ENCODE measurements around the gene IFI27L1.

Gene IFI27L1

GRCh38 chr14:94045563-94046345 is 35.4 kb upstream of the IFI27L1 start:
- no peak overlapping the region for H3K4me3 ChIP-seq (ENCODE audit: low read length)
- no peak overlapping the region for H2BK5ac ChIP-seq (ENCODE audit: low read length)

GRCh38 chr14:94046696-94047250 is 34.3 kb upstream of the IFI27L1 start:
- Histone ChIP-seq H3K27ac (ENCODE audit: low read depth, low read length) (no peak overlapping the region), H3K56ac (ENCODE audit: low read length) (no peak overlapping the region), H3K9ac (ENCODE audit: low read length) (no peak overlapping the region), H2BK120ac (ENCODE audit: low read depth, low read length) (no peak overlapping the region), H2BK5ac (ENCODE audit: low read length) (no peak overlapping the region), H3K4me2 (ENCODE audit: low read length) (no peak overlapping the region), H4K5ac (ENCODE audit: low read length) (no peak overlapping the region), H4K8ac (ENCODE audit: low read depth, low read length) (no peak overlapping the region), H3K4ac (ENCODE audit: low read depth, low read length) (no peak overlapping the region), H3K79me1 (ENCODE audit: low read length) (no peaks in the 10 kb centered on the region), H2BK15ac (replicated peaks; ENCODE audit: low read depth) (no peak overlapping the region), H3K18ac (ENCODE audit: low read length) (no peak overlapping the region), H3K27me3 (ENCODE audit: insufficient read depth, low read length, poor library complexity) (no peaks in the 10 kb centered on the region), H3K23ac (ENCODE audit: low read length) (no peak overlapping the region), H3K79me2 (ENCODE audit: control insufficient read depth, insufficient read depth, low read length) (no peaks in the 10 kb centered on the region), H3K36me3 (ENCODE audit: control insufficient read depth, insufficient read depth, low read length) (peaks cover 19% of the 10 kb centered on the region), H3K4me3 (ENCODE audit: low read length) (no peak overlapping the region), H3K4me1 (ENCODE audit: control insufficient read depth, low read depth, low read length) (no peaks in the 10 kb centered on the region), H2AK5ac (ENCODE audit: low read length) (no peak overlapping the region)
- DNase-seq, result no peak
- no CpG with 5 or more reads among the region's 7 CpGs for WGBS (ENCODE audit: extremely low coverage, insufficient coverage, low lambda C conversion rate)

More at GRCh38 chr14:94045563-94046345, 35.4 kb upstream of the IFI27L1 start:
- no peaks in the 10 kb centered on the region for H3K79me1 ChIP-seq (ENCODE audit: low read length)
- H4K8ac ChIP-seq (ENCODE audit: low read depth, low read length), result no peak overlapping the region
- H3K4ac ChIP-seq (ENCODE audit: low read depth, low read length), result no peak overlapping the region
- H2BK120ac ChIP-seq (ENCODE audit: low read depth, low read length), result no peak overlapping the region
- H3K18ac ChIP-seq (ENCODE audit: low read length), result no peak overlapping the region
- no peak overlapping the region for H3K4me2 ChIP-seq (ENCODE audit: low read length)
- H3K27me3 ChIP-seq (ENCODE audit: insufficient read depth, low read length, poor library complexity), result no peaks in the 10 kb centered on the region
- H4K5ac ChIP-seq (ENCODE audit: low read length), result no peak overlapping the region
- H3K36me3 ChIP-seq (ENCODE audit: control insufficient read depth, insufficient read depth, low read length), result peaks cover 19% of the 10 kb centered on the region
- H2AK5ac ChIP-seq (ENCODE audit: low read length), result no peak overlapping the region
- no peak overlapping the region for H3K23ac ChIP-seq (ENCODE audit: low read length)
- no CpG with 5 or more reads among the region's 19 CpGs for WGBS (ENCODE audit: extremely low coverage, insufficient coverage, low lambda C conversion rate)
- H3K4me1 ChIP-seq (ENCODE audit: control insufficient read depth, low read depth, low read length), result no peaks in the 10 kb centered on the region
- H3K56ac ChIP-seq (ENCODE audit: low read length), result no peak overlapping the region
- H3K79me2 ChIP-seq (ENCODE audit: control insufficient read depth, insufficient read depth, low read length), result no peaks in the 10 kb centered on the region
- no peak overlapping the region for H2BK15ac ChIP-seq (replicated peaks; ENCODE audit: low read depth)
- H3K27ac ChIP-seq (ENCODE audit: low read depth, low read length), result no peak overlapping the region
- no peak overlapping the region for H3K9ac ChIP-seq (ENCODE audit: low read length)
- DNase-seq, result no peak

- Histone ChIP-seq H3K56ac (ENCODE audit: low read length) (no peak overlapping the region), H3K27ac (ENCODE audit: low read depth, low read length) (no peak overlapping the region), H3K4ac (ENCODE audit: low read depth, low read length) (no peak overlapping the region), H4K5ac (ENCODE audit: low read length) (no peak overlapping the region), H3K23ac (ENCODE audit: low read length) (no peak overlapping the region), H3K4me3 (ENCODE audit: low read length) (no peak overlapping the region), H3K36me3 (ENCODE audit: control insufficient read depth, insufficient read depth, low read length) (peaks cover 20% of the 10 kb centered on the region), H3K79me2 (ENCODE audit: control insufficient read depth, insufficient read depth, low read length) (no peaks in the 10 kb centered on the region), H3K4me1 (ENCODE audit: control insufficient read depth, low read depth, low read length) (no peaks in the 10 kb centered on the region), H3K27me3 (ENCODE audit: insufficient read depth, low read length, poor library complexity) (no peaks in the 10 kb centered on the region), H3K18ac (ENCODE audit: low read length) (no peak overlapping the region), H3K4me2 (ENCODE audit: low read length) (no peak overlapping the region), H3K79me1 (ENCODE audit: low read length) (no peaks in the 10 kb centered on the region), H2BK120ac (ENCODE audit: low read depth, low read length) (no peak overlapping the region), H3K9ac (ENCODE audit: low read length) (no peak overlapping the region), H2AK5ac (ENCODE audit: low read length) (no peak overlapping the region), H2BK15ac (replicated peaks; ENCODE audit: low read depth) (no peak overlapping the region), H4K8ac (ENCODE audit: low read depth, low read length) (no peak overlapping the region), H2BK5ac (ENCODE audit: low read length) (no peak overlapping the region)
- DNase-seq, result no peak
- no CpG with 5 or more reads among the region's 3 CpGs for WGBS (ENCODE audit: extremely low coverage, insufficient coverage, low lambda C conversion rate)
Measured at GRCh38 chr14:94047581-94047980, 33.5 kb upstream of the IFI27L1 start.

GRCh38 chr14:94048691-94049624 is 32.2 kb upstream of the IFI27L1 start:
- Histone ChIP-seq H4K5ac (ENCODE audit: low read length) (no peak overlapping the region), H2BK15ac (replicated peaks; ENCODE audit: low read depth) (no peak overlapping the region), H3K4me2 (ENCODE audit: low read length) (no peak overlapping the region), H2BK120ac (ENCODE audit: low read depth, low read length) (no peak overlapping the region), H2AK5ac (ENCODE audit: low read length) (no peak overlapping the region), H3K9ac (ENCODE audit: low read length) (no peak overlapping the region), H3K36me3 (ENCODE audit: control insufficient read depth, insufficient read depth, low read length) (peaks cover 22% of the 10 kb centered on the region), H3K4ac (ENCODE audit: low read depth, low read length) (no peak overlapping the region), H2BK5ac (ENCODE audit: low read length) (no peak overlapping the region), H3K27ac (ENCODE audit: low read depth, low read length) (no peak overlapping the region), H3K79me1 (ENCODE audit: low read length) (no peaks in the 10 kb centered on the region), H3K56ac (ENCODE audit: low read length) (no peak overlapping the region), H3K27me3 (ENCODE audit: insufficient read depth, low read length, poor library complexity) (no peaks in the 10 kb centered on the region), H3K23ac (ENCODE audit: low read length) (no peak overlapping the region), H3K79me2 (ENCODE audit: control insufficient read depth, insufficient read depth, low read length) (no peaks in the 10 kb centered on the region), H4K8ac (ENCODE audit: low read depth, low read length) (no peak overlapping the region), H3K4me3 (ENCODE audit: low read length) (no peak overlapping the region), H3K18ac (ENCODE audit: low read length) (no peak overlapping the region), H3K4me1 (ENCODE audit: control insufficient read depth, low read depth, low read length) (no peaks in the 10 kb centered on the region)
- WGBS (ENCODE audit: extremely low coverage, insufficient coverage, low lambda C conversion rate), result no CpG with 5 or more reads among the region's 10 CpGs
- DNase-seq, result no peak

DNA sequence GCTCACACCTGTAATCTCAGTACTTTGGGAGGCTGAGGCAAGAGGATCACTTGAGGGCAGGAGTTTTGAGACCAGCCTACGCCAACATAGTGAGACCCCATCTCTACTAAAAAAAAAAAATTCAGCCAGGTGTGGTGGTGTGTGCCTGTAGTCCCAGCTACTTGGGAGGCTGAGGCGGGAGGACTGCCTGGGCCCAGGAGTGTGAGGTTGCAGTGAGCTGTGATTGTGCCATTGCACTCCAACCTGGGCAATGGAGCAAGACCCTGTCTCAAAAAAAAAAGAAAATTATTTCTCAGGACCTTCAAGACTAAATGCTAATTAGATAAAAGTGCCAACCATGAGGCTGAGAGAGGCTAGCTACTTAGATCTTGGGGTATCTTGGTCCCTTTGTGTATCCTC is 31.5 kb upstream of the IFI27L1 start:
- Histone ChIP-seq H3K4me1 (ENCODE audit: control insufficient read depth, low read depth, low read length) (no peaks in the 10 kb centered on the region), H3K56ac (ENCODE audit: low read length) (no peak overlapping the region), H4K8ac (ENCODE audit: low read depth, low read length) (no peak overlapping the region), H3K79me1 (ENCODE audit: low read length) (no peaks in the 10 kb centered on the region), H3K27me3 (ENCODE audit: insufficient read depth, low read length, poor library complexity) (no peaks in the 10 kb centered on the region), H3K9ac (ENCODE audit: low read length) (no peak overlapping the region), H2BK120ac (ENCODE audit: low read depth, low read length) (no peak overlapping the region), H3K4me2 (ENCODE audit: low read length) (no peak overlapping the region), H3K27ac (ENCODE audit: low read depth, low read length) (no peak overlapping the region), H4K5ac (ENCODE audit: low read length) (no peak overlapping the region), H2BK15ac (replicated peaks; ENCODE audit: low read depth) (no peak overlapping the region), H3K4me3 (ENCODE audit: low read length) (no peak overlapping the region), H3K23ac (ENCODE audit: low read length) (no peak overlapping the region), H3K4ac (ENCODE audit: low read depth, low read length) (no peak overlapping the region), H3K18ac (ENCODE audit: low read length) (no peak overlapping the region), H3K36me3 (ENCODE audit: control insufficient read depth, insufficient read depth, low read length) (peaks cover 25% of the 10 kb centered on the region), H2AK5ac (ENCODE audit: low read length) (no peak overlapping the region), H2BK5ac (ENCODE audit: low read length) (no peak overlapping the region), H3K79me2 (ENCODE audit: control insufficient read depth, insufficient read depth, low read length) (no peaks in the 10 kb centered on the region)
- no CpG with 5 or more reads among the region's 2 CpGs for WGBS (ENCODE audit: extremely low coverage, insufficient coverage, low lambda C conversion rate)
- DNase-seq, result no peak
